ENCODE measurements around the gene UVRAG.
A peak's percentile ranks its signal among the peaks of the same experiment; 100 is the strongest.

Gene UVRAG

GRCh38 chr11:75782540-75783263 is 32.3 kb upstream of the UVRAG start:
- no peak for DNase-seq (ENCODE audit: low read depth, low spot score)
- peak overlapping the region; percentile 50 for H3K27ac ChIP-seq

GRCh38 chr11:75783416-75784084 is 31.5 kb upstream of the UVRAG start:
- no peak for DNase-seq (ENCODE audit: low read depth, low spot score)
- H3K27ac ChIP-seq, result peak overlapping the region; percentile 50

- DNase-seq (ENCODE audit: low read depth, low spot score), result no peak
- H3K27ac ChIP-seq, result no peak overlapping the region
These were observed 30.9 kb upstream of the UVRAG start for GRCh38 chr11:75784085-75784478.

GRCh38 chr11:75784506-75784905 is 30.5 kb upstream of the UVRAG start:
- no peak overlapping the region for H3K27ac ChIP-seq
- no peak for DNase-seq (ENCODE audit: low read depth, low spot score)

- H3K27ac ChIP-seq, result no peak overlapping the region
- DNase-seq (ENCODE audit: low read depth, low spot score), result no peak
These were observed 29.8 kb upstream of the UVRAG start for GRCh38 chr11:75785187-75785586.

DNA sequence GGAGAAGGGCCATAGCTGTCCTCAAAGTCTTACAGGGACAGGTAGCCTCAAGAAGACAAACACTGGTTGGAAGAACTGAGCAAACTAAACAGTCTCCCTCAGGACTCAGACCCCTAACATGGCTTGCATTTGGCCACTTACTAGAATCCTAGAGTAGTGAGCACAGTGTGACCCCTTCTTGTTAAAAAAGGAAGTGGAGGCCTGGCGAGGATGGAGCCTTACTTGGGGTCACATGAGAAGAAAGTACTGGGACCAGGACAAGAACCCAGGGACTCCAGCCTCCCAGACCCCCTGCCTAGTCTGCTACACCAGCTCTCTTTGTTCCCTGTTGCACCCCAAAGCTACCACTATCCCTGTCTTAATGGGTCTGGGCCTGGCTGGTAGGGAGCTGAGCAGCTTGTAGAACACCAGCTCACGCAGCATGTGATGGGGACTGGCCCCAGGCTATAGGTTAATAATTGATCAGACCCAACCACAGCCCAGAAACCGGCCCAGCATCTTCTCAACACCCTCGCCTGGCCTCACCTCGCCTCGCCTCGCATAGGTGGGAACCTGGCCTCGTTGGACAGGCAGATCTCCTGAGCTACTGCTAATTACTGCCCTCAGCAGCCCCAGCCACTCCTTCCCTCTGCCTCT is 28.8 kb upstream of the UVRAG start:
- no peak overlapping the region for H3K27ac ChIP-seq
- no peak for DNase-seq (ENCODE audit: low read depth, low spot score)

DNA sequence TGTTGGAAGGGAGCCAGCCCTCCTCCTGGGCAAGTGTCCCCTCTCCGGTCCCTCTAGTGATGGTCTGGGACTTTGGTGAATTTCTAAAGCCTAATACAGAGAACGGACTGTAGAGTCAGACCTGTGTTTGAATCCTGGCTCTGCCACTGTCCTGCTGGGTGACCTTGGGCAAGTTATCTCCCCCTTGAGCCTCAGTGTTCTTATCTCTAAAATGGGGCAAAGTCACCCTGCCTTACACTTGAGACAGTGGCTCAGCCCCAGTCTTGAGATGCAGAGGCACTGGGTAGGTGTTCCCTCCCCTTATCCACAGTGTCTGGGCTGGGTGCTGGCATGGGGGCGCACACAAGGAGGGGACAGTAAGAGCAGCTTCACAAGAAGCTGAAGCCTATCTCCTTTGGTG is 25.5 kb upstream of the UVRAG start:
- no peak for DNase-seq (ENCODE audit: low read depth, low spot score)
- no peak overlapping the region for H3K27ac ChIP-seq

DNA sequence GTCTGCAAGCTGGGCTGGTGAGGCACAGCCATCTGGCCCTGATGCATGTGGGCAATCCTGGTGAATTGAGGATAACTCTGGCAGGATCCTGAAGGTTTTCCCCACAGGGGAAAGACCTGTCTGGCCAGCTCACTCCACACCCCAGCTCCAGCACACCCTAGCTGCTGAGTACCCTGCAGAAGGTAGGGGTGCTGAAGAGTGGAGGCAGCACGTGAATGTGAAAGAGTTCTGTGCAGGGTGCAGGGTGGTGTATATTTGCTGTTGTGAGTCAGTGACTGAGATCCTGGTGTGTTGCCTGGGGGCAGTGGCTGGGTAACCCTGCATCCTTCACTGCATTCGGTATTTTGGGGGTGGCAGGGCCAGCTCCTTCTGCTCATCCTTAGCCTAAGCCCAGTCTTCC is 24.0 kb upstream of the UVRAG start:
- no peak overlapping the region for H3K27ac ChIP-seq

DNA sequence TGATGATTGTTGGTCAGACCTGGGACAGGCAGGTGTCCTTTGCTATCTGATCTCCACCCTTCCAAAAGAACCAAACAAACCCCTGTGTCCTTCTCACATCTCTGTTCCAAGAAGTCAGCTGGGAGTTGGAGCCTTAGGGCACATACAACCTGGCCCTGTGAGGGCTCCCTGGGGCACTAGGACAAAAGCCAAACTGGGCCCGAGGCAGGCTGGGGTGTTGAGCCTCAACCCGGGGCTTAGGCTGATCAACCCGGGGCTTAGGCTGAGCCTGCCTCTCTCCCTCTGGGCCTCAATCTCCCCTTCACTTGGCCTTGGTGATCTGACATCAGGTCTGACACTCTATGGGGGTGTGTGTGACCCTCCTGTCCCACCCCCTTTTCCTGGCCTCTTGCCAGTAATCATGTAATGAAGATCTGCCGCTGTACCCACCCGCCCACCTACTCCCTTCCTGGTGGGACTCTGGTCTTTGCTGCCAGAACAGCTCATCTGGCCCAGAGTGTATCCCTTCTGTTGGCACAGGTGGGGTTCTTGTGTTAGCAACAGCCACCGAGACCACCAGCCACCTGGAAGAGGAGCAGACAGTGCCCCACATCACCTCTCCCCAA is 22.8 kb upstream of the UVRAG start:
- H3K27ac ChIP-seq, result no peak overlapping the region

More for the DNA sequence above, 24.0 kb upstream of the UVRAG start:
- peak; percentile 37 for DNase-seq (ENCODE audit: low read depth, low spot score)

DNA sequence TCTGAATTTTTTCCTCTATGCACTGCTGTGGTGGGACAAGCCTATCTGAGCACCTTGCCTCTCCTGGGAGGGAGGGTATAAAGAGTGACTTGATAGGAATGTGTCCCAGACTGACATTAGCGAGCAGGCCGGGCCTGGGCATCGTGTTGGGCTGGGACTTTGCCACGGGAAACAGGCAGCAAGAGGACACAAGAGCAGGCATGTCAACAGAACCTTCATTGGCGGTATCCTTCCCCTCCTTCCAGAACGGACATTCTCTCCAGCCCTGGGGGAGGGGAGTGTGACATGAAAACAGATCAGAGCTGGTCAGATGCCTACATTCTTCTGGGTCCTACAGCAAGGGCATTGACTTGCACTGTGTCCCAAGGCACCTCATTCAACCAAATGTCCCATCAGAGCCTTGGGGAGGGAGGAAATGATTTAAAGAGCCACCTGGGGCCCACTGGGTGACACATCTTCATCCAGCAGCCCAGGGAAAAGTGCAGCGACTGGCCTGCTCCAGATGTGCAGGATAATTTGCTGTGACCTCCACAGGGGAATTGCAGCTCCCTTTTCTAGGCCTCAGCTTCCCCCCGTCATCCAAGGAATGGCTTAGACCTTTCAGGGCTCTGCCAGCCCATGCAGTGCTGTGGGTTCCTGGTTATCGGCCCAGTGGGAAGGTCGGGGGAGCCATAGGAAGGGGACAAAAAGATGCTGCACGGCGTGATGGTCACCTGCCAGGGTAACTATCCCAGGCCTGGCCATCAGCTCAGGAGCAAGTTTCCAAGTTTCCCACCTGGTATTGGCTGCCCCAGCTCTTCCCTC is 21.8 kb upstream of the UVRAG start:
- no peak overlapping the region for H3K27ac ChIP-seq
- no peak for DNase-seq (ENCODE audit: low read depth, low spot score)

More for the DNA sequence above, 22.8 kb upstream of the UVRAG start:
- no peak for DNase-seq (ENCODE audit: low read depth, low spot score)

DNA sequence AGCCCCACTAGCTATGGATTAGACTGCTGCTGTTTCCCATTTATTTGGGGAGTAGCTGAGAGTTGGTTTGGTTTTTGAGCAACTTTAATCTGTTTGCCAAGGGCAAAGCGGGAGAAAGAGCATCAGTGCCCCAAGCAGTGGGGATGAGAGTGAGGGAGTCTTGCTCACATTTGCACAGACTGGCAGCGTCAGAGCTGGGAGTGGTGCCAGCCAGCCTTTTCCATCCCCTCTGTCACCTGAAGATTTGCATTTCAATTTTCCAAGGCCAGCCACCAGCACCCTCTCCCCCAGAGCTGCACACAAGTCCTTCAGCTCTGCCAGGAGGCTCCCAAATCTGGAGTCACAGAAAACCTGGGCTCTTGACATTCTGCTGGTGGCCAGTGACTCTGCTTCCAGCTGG is 21.0 kb upstream of the UVRAG start:
- no peak for DNase-seq (ENCODE audit: low read depth, low spot score)
- H3K27ac ChIP-seq, result no peak overlapping the region

DNA sequence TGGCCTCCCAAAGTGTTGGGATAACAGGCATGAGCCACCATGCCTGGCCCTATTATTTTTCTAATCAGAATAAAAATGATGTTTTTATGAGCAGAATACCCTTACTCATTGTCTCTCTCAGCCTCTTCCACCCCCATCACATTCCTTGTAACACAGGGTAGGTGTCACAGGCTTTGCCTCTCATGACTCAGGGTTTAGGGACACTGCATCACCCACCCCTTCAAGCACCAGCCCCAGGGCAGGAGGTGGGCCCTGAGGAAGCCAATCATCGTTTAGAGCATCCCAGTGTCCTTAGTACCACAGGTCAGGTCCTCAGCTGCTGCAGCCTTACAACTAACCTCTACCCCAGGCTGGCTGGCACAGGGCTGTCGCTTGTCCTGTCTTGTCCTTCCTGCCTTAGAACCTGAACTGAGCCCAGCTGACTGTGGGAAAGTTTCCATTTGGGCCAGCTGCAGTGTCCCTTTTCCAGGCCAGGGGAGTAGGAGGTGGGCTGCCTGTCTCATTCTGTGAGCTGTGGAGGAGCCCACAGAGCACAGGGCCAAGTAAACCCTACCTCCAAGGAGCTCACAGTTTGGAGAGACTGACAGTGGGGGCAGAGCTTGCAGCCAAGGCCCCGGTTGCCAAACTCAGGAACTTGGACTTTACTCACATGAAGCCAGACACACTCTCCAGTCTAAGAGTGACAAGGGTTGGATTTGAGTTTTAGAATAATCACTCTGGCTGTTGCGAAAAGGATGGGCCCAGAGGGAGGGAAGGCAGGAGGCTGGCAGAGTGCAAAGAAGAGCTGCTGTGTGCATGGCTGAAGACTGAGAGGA is 19.5 kb upstream of the UVRAG start:
- no peak overlapping the region for H3K27ac ChIP-seq

DNA sequence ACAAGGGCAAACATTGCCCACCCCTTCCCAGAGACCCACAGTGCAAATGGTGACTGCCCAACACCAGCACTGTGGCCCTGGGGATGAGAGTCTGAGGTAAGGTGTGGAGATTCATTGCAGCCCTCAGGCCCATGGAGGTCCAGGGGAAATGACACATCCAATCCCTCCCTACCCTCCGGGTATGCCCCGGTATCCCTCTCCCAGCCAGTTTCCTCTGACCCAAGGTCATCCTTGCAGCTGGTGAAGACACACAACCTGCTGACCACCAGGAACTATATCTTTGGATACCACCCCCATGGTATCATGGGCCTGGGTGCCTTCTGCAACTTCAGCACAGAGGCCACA is 18.9 kb upstream of the UVRAG start:
- DNase-seq (ENCODE audit: low read depth, low spot score), result no peak
- no peak overlapping the region for H3K27ac ChIP-seq

More for the DNA sequence above, 19.5 kb upstream of the UVRAG start:
- DNase-seq (ENCODE audit: low read depth, low spot score), result no peak

- peak overlapping the region; percentile 15 for H3K27ac ChIP-seq
- no peak for DNase-seq (ENCODE audit: low read depth, low spot score)
These were observed 17.9 kb upstream of the UVRAG start for GRCh38 chr11:75797116-75797515.

- H3K27ac ChIP-seq, result peak overlapping the region; percentile 15
- DNase-seq (ENCODE audit: low read depth, low spot score), result no peak
These were observed 17.2 kb upstream of the UVRAG start for GRCh38 chr11:75797792-75798191.

- DNase-seq (ENCODE audit: low read depth, low spot score), result no peak
- H3K27ac ChIP-seq, result no peak overlapping the region
These were observed 14.8 kb upstream of the UVRAG start for GRCh38 chr11:75800136-75800675.

DNA sequence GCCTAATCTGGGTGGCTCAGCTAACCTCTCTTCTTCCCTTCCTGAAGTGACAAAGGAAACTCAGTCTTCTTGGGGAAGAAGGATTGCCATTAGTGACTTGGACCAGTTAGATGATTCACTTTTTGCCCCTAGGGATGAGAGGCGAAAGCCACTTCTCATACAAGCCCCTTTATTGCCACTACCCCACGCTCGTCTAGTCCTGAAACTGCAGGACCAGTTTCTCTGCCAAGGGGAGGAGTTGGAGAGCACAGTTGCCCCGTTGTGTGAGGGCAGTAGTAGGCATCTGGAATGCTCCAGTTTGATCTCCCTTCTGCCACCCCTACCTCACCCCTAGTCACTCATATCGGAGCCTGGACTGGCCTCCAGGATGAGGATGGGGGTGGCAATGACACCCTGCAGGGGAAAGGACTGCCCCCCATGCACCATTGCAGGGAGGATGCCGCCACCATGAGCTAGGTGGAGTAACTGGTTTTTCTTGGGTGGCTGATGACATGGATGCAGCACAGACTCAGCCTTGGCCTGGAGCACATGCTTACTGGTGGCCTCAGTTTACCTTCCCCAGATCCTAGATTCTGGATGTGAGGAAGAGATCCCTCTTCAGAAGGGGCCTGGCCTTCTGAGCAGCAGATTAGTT is 14.2 kb upstream of the UVRAG start:
- no peak for DNase-seq (ENCODE audit: low read depth, low spot score)
- H3K27ac ChIP-seq, result no peak overlapping the region

- no peak overlapping the region for H3K27ac ChIP-seq
- no peak for DNase-seq (ENCODE audit: low read depth, low spot score)
These were observed 13.5 kb upstream of the UVRAG start for GRCh38 chr11:75801362-75802020.

Data from epithelial cell of prostate (primary cell).